HG02981 (cell line): ENCODE data around the gene C1QTNF8.

Experiments used
- ATAC-seq: cut with Tn5 transposase; IDR thresholded peaks from one replicate; pipeline ENCODE4 v1.9.1; 2021; ENCODE audit warnings: mild to moderate bottlenecking, moderate library complexity; ENCODE audit not compliant: unreplicated experiment

Gene C1QTNF8

DNA sequence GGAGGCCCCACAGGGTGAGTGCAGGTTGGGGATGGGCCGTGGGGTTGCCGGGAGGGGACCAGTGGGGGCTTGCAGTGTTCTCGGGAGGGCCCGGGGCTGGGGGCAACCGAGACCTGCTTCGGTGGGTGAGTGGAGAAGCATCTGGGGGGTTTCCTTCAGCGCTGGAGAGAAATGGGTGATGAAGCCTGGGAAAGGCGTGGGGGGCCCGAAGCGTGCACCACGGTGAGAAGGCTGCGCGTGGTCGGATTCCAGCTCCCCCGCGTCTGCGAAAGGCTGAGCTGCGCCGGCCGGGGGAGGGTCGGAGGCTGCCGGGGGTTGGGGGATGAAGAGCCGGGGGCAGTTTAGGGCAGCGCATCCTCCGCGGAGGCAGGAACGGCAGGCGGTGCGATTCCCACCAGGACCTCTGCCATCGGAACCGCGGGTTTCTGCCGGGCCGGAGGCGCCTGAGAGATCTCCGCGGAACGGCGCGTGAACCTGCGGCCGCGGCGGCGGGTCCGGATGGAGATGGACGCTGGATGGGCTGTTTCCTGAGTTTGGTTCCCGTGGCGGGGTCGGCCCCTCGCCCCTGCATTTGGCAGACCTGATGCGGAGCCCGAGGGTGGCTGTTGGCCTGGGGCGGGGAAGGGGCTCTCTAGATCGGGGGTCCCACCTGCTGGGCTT, 30.4 kb downstream of the C1QTNF8 start:
- ATAC-seq, result no peak

GRCh38 chr16:1063728-1064127, 32.3 kb downstream of the C1QTNF8 start:
- ATAC-seq, result no peak

GRCh38 chr16:1062895-1063294, 33.1 kb downstream of the C1QTNF8 start:
- ATAC-seq, result no peak

DNA sequence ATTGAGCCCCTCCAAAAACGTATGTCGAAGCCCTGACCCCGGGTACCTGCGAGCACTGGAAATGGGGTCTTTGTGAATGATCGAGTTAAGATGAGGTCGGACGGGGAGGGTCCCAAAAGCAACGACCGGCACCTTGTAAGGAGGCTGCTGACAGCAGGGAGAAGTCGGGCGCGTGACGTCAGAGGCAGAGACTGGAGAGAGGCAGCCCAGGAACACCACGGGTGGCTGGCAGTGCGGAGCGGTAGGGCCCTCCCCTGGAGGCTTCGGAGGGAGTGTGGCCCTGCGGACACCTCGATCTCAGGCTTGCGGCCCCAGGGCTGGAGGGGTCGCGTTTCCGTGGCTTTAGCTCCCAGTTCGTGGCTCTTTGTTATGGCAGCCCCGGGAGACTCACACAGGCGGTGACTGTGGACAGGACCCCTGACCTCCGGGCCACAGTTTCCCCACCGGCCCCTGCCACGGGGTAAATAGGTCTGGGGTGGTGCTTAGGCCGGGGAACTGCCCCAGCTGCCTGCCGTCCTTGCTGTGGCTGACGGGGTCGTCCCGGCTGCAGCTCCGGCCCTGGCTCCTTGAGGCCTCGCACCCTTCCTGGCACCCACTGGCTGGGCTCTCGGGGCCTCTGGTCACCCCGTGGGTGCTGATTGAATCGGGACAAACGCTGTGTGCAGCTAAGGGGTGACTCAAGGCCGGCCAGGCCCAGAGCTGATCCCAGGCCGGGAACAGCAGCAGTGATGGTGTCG, 34.1 kb downstream of the C1QTNF8 start:
- no peak for ATAC-seq

GRCh38 chr16:1060416-1061340, 35.4 kb downstream of the C1QTNF8 start:
- ATAC-seq, result no peak

DNA sequence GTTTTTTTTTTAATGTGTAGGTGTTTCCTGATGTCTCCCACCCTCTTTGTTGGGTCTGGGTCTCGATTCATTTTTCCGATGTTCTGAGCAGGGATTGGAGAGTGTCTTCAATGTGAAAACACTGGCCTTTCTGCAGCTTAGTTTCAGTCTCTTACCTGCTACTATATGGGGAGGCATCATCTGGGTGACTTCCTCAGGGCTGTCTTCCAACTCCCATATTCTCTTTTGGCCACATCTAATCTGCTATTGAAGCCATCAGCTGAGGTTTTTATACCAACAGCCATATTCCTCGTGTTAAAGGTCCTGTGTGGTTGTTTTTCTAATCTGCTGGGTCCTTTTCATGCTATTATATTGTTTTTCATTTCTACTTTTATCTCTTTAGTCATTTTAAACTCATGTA, 36.7 kb downstream of the C1QTNF8 start:
- no peak for ATAC-seq

- ATAC-seq, result no peak
Observed at GRCh38 chr16:1058216-1058615, 37.8 kb downstream of the C1QTNF8 start.

DNA sequence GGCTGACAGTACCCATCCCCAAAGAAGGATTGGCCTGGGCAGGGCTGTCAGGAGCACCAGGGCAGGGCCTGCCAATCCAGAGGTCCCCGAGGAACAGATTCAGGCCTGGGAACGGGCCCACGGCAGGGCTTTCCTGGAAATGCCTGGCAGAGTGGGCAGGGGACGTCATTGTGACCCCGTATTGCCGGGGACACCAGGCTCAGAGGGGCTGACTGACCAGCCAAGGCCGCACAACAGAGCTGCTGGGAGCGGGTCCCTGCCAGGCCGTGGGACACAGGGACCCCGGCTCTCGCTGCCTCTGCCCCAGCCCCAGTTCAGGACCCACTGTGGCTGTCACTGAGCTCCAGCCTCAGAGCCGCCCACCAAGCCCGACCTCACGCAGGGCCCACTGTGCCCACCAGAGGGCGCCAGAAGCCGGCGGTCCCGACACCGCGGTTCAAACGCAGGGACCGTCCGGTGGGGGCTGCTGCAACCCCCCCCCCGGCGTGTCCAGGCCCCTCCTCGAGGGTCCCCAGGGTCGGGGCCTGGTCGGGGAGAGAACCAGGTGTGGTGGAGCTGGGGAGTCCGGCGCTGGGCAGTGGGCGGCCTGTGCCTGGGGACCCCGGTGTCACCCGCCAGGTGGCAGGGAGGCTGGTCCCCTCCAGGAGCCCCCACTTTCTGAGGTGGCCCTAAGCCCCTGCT, 38.7 kb downstream of the C1QTNF8 start:
- no peak for ATAC-seq

GRCh38 chr16:1056196-1056595, 39.8 kb downstream of the C1QTNF8 start:
- no peak for ATAC-seq

- ATAC-seq, result no peak
Observed at GRCh38 chr16:1055557-1055924, 40.5 kb downstream of the C1QTNF8 start.

- no peak for ATAC-seq
Observed at GRCh38 chr16:1054660-1055556, 41.1 kb downstream of the C1QTNF8 start.

DNA sequence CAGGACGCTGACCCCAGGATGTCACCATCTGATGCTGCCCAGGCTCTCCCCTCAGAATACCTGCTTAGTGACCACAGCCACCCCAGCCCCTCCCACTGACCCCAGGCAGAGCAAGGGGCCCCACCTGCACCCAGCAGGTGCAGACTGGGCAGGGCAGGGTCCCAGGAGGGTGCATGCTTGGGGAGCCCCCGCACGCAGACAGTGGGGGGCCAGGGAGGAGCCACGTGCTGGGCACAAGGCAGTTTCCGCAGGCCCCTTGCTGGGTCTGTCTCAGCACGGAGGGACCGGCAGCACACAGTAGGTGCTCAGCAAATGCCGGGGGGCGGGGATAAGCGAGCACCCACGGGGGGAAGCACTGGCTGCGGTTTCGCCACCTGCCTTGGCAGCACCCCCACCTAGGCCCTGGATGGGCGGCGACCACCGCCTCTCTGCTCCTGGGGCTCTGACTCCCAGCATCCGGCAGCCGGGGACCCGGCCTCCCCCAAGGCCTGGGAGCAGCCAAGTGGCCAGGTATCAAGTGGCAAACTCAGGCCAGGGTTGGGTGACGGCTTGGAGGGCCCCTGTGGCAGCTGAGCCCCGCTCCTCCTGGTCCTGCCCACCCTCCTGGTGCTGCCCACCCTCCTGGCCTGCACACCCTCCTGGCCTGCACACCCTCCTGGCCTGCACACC, 42.2 kb downstream of the C1QTNF8 start:
- ATAC-seq, result no peak

- ATAC-seq, result no peak
Observed at GRCh38 chr16:1053121-1053521, 42.9 kb downstream of the C1QTNF8 start.

DNA sequence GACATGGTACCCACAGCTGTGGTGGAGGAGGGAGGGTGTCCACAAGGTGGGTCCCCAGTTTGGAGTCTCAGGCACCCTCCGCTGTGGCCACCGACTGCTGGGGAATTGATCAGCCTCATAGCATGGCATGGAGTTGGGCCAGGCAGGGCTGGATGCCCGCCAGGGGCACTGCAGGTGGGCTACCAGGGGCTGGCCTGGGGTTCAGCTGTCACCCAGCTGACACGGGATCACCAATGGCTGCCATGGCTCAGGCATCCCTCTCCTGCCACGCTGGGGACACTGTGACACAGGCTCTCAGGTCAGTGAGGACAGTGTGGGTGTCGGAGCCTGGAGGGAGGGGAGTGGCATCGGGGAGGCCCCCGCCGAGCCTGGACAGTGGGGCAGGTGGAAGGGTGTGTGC, 43.3 kb downstream of the C1QTNF8 start:
- no peak for ATAC-seq

- no peak for ATAC-seq
Observed at GRCh38 chr16:1051446-1051845, 44.6 kb downstream of the C1QTNF8 start.

DNA sequence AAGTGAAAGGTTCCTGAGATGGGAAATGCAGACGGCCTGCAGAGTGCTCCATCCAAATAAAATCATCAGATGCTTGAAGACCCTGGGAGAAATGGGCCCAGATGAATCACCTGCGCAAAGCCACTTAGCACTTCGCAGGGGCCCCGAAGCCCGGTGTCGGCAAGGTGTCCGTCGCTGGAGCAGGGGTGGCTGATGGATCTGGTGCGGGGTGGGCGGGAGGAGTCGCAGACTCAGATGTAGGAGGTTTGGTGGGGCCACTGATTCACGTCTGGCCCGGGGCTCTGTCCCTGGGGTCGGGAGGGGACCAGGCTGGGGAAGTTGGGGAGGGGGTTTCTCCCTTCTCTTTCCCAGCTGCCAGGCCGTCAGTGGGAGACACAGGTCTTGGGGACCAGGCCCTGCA, 45.1 kb downstream of the C1QTNF8 start:
- ATAC-seq, result no peak

DNA sequence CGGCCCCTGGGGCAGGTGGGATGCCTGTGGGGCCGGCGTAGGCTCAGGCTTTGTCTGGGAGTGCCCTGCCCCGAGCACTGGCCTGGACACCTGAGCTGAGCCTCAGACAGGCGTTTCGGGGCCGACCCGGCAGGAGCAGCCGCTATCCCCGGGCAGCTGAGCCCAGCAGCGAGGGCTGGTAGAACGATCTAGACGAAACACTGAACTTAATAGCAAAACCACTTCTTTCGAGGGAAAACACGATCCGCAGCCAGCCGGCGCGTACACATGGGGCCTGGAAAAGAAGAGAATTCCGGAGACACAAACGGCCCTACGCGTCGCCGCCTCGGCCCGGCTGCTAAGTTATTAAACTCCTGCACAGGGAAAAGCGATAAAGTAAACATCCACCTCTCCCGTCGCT, 45.5 kb downstream of the C1QTNF8 start:
- no peak for ATAC-seq

GRCh38 chr16:1049976-1050247, 46.1 kb downstream of the C1QTNF8 start:
- ATAC-seq, result no peak

- no peak for ATAC-seq
Observed at GRCh38 chr16:1049113-1049975, 46.7 kb downstream of the C1QTNF8 start.
